HG02588 (cell line): ENCODE results near the gene PRR22.

Experiments used
- ATAC-seq: cut with Tn5 transposase; IDR thresholded peaks from one replicate; pipeline ENCODE4 v1.9.1; 2021; ENCODE audit warnings: mild to moderate bottlenecking, moderate library complexity; ENCODE audit not compliant: unreplicated experiment

PRR22 gene

DNA sequence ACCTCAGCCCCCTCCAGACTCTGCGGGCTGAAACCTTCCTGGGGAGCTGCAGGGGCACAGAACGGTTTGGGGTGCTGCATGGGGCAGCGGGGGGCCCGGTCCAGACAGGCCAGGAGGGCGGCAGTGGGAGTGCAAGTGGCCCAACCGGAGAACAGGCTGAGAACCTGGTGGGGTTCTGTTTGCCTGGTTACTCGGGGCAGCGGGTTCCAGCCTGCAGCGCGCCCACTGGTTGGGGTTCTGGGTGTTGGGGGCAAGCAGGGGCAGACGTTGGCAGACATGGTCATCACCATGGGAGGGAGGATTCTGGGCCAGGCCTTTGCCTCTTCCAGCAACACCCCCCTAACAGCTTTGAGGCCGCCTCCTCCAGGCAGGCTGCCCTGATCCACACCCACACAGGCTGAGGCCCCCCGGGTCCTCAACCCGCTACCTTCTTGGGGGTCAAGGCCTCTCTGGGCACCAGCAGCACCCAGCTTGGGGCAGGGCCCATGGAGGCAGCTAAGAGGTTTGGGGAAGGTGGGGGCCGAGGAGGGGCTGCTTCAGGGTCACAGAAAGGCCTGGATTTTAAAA is at the start of gene PRR22:
TSS of gene PRR22 (minus strand) at position 166 of the 567 bp plus-strand sequence. CDS start at position 80, 86 bp downstream.
- no peak for ATAC-seq

DNA sequence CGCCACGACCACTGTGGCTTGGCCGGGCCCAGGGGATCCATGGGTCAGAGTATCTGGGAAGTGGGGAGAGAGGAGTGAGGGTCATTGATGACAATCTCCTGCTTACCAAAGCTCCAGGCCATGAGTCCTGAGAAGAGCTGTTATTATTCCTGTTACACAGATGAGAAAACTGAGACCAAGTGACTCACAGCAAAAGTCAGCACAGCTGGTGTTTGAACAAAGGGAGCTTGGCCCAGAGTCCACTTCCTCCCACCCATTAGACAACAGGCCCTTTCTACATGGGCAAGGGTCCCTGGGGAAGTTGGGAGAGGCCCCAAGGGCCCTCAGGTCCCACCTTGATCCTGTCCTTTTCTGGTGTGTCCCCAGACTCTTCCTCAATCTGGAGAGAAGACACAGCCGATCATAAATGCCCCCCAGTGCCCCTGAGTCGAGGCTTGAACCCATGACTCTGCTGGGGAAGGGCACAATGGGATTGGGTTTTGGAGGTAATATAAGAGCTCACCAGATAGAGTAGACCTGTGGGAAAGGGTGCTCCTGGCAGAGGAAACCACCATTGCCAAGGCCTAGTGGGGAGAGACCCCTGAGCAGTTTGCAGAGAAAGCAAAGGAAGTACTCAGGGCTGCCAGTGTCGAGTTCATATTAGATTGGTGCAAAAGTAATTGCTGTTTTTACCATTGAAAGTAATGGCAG is 48.1 kb upstream of the PRR22 start:
- no peak for ATAC-seq

DNA sequence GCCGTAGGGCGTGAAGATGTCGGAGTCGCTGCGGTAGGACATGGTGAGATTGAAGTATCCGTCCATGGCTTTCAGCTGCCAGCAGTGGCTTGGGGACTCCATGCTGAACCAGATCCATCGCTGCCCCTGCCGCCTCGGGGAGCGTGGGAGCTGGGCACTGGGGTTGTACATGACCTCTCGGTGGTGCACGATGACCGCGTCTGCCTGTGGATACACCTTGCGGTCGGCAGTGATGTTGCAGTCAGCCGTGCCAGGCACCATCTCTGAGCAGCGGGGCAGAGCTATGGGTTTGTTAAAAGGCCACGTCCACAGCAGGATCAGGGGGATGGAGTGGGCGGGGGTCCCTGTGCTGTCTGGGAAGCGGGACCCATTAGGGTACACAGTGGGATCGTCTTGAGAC is 47.5 kb upstream of the PRR22 start:
- no peak for ATAC-seq

DNA sequence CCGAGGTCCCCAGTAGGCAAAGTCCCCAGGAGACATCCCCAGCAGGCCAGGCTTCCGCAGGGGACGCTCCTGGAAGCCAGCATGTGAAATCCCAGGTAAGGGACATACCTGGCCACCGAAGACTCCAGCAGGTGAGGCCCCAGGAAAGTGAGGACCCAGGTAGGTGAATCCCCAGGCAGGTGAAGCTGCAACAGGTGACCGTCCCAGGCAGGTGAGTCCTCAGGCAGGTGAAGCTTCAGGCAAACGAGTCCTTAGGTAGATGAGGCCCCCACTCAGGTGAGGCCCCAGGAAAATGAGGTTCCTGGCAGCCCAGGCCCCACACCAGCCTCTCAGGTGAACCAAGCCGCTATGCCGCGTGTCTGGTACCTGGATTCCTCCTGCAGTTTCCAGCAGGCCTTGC is 46.6 kb upstream of the PRR22 start:
- ATAC-seq: no peak

DNA sequence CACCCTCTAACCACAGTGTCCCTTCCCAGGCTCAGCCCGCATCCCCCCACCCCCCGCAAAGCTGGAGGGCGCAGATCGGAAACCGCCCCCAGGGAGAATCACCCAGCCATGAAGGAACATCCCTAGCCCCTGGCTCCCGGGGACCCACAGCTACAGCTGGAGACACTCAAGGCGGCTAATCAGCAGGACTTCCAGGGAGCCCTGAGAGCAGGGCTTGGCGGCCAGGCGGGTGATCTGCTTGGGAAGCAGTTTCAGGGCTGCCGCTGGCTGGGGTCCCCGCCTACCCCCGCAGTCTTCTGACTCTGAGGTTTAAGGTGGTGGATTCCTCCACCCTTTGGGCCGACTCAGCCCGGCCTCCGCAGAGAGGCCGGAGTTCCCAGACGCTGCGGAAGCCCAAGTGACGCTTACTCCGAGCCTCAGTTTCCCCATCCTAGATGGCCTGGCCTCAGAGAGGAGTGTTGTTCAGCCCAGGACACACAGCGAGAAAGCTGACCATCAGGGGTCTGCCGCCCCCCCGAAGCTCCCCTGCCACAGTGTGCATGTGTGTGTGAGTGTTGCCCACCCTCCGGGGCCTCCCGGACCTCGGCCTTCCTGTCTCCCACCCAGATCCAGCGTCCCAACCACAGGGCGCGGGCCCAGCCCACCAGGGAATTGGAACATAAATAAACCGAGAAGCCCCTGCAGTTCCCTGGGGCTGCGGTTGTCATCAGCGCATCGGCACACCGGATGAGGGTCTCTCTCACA is 45.2 kb upstream of the PRR22 start:
- no peak for ATAC-seq

DNA sequence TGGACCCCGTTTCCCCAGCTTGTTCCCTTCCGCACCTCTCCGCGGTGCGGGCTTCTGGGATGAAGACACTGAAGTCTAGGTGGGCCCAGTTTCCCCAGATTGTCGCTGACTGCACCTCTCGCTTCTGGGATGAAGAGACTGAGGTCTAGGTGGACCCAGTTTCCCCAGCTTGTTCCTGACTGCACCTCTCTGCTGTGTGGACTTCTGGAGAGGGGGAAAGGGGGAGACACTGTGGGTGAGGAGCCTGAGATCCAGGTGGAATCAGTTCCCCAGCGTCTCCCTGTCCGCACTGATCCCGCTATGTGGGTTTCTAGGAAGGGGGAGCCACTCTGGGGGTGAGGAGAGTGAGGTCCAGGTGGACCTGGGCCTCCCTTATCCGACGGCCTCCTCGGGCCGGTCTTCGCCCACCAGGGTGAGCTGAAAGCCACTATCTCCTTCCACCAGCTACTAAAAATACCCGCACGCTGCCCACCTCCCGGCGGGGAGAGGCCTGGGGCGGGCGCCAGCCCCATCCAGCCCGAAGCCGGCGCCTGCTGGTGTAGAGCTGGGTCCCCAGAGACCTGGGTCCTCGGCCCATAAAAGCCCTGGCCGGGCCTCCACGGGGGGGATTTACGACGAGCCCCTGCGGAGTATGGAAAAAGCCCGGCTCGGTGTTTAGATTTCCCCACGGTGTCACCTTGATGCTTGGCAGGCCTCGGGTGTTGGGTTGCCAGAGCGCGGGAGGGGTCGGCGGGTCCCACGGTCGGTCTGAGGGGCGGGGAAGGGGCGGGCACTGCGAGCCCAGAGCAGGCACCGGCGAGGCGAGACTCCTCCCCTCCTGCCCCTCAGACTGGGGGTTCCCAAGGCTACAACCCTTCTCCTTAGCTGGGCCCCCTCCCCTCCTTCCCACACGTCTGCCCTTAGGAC is 44.4 kb upstream of the PRR22 start:
- ATAC-seq: no peak

DNA sequence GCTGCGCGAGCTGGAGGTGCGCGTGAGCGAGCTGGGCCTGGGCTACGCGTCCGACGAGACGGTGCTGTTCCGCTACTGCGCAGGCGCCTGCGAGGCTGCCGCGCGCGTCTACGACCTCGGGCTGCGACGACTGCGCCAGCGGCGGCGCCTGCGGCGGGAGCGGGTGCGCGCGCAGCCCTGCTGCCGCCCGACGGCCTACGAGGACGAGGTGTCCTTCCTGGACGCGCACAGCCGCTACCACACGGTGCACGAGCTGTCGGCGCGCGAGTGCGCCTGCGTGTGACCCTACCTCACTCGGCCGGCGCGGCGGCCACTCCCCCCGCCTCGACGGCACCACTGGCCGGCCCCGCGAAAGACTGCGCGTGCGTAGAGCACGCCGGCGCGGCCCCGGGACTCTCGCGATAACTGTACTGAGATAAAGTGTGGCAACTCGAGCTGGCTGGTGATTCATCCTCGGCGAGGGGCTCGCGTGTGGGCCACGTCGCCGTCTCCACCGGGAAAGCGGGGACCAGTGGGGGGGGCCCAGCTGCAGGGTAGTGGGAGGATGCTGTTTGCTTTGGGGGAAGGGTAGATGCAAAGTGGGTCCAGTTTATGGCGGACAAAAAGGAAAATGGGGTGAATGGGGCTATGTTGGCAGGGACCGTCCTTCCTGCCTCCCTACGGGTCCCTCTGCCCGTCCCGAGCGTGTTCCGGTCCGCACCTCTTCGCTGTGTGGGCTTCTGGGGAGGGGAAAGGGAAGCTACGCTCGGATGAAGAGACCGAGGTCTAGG is 43.5 kb upstream of the PRR22 start:
- ATAC-seq: peak; percentile 70

DNA sequence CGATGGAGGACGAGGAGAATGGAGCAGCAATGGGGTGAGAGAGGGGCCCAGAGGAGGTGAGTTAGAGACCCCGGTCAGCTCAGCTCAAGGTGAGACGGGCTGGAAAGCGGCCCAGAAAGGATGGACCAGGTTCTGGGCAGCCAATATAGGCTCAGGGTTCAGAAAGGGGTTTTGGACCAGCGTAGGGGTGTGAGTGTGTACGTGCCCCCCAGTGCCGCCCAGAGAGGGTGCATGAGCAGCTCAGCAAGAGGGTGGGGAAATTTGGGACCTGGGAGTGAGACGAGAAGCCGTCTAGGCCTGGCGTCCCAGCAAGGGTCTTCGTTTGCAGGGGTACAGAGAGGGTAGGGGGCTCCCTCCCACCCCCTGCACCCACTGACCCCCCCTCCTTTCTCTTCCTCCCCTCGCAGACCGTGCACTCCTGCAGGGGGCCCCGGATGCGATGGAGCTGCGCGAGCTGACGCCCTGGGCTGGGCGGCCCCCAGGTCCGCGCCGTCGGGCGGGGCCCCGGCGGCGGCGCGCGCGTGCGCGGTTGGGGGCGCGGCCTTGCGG is 42.9 kb upstream of the PRR22 start:
- no peak for ATAC-seq

DNA sequence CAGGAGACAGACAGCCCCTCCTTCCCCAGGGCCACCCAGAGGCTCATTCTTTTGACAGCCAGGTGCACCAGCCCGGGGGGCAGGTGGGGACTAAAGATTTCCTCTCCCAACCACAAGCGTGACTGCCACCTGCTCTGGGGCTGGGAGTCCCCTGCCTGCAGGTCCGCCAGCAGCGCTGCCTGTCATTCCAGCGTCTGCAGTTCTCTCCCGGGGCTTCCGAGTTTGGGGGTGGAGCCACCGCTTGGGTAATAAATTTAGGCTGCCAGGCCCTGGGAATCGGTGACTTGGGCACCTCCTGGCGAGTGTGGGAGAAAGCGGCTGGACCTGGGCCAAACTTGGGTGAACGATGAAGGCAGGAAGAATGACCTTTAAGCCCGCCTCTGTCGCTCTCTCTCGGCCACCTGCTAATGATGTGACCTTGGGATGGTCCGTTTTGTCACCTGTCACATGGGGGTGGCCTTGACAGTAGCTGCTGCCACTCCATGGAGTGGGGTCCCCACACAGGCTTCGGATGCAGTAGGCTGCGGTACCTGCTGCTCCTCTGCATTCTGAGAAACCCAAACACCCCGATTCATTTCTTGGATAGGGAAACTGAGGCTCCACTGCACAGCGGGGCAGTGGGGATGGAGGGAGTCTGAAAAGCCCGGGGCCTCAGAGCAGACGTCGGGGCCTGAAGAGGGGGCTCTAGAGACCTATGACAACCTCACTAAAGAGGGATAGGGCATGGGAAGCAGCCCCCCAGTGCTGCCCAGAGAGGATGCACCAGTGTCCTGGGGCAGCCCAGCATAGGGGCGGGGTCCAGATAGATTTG is 42.2 kb upstream of the PRR22 start:
- ATAC-seq: no peak

DNA sequence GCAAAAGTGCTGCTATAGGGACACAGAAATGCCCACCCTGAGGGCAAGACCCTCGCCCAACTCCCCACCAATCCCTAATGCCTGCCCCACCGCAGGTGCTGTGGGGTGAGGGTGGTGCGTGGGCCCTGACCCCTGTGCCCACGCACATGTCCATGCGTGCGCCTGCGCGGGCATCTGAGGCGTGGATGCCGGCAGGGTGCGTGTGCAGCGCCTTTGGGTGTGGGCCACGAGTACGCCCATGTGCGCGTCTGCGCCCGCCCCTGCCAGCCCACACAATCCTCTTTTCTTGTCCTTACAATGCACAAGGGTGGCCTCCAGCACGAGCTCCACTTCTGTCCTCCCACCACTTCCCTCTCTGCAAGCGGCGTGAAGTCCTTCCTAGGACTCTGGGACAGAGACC is 40.6 kb upstream of the PRR22 start:
- no peak for ATAC-seq

DNA sequence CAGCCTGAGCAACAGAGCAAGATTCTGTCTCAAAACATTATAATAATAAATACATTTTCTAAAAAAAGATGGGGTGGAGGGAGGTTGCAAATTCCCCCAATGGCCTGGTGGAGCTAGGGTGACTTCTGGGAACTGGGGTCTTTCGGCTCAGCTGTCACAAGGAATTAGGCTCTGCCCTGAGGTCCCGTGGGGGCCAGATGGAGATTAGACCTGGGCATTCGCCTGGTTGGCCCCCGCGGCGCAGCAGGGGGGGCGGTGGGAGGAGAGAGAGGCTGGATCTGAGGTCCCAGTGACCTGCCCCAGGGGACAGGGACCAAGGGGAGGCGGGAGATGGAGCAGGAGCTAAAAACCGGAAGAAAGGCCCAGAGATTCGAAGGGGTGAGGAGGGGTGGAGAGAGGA is 40.2 kb upstream of the PRR22 start:
- ATAC-seq: no peak

DNA sequence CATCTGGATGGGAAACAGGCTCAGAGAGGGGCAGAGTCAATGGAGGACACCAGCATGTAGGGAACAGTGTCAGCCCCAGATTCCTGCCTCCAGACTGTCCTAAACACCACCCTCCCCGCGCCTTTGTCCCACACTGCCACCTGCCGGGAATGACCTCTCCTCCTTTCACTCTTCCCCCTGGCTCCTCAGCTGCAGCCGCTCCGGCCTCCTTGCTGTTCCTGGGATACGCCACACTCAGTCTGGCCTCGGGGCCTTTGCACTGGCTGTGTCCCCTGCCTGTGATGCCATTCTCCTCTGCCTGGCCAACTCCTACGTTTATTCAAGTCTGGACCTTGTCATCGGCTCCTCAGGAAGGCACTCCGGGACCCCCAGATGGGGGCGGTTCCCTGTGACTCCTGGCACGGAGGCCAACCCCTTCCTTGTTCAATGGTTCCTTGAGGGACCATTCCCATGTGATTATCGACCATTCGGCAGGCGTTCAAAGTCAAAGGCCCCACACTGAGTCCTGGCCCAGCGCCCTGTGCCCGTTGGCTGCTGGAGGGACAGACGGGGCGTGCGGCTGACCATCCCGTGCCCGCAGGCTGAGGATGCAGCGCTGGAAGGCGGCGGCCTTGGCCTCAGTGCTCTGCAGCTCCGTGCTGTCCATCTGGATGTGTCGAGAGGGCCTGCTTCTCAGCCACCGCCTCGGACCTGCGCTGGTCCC is 39.2 kb upstream of the PRR22 start:
- ATAC-seq: no peak

DNA sequence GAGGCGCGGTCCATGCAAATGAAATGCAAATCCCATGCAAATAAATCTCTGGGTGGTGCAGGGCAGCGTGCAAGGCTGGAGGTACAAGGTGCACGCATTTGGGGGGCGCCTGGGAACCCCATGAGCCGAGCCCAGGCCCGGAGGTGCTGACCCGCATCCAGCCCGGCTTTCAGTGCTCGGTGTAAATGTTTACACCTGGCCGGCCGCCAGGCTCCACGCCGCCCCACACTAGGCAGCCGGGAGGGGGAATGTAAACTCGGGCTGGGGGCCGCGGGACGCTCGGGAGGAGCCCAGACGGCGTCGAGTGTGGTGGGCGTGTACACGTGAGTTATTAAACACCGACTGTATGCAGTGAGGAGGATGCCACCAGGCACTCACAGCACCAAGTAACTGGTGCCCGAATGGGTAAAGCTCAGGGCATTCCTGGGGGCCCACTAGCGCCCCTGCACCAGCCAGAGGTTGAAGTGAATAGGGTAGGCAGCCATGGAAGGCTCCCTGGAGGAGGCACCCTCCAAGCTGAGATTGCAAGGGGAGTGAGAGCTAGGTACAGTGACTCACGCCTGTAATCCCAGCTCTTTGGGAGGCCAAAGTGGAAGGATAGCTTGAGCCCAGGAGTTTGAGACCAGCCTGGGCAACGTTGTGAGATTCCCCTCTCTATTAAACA is 37.8 kb upstream of the PRR22 start:
- ATAC-seq: no peak

DNA sequence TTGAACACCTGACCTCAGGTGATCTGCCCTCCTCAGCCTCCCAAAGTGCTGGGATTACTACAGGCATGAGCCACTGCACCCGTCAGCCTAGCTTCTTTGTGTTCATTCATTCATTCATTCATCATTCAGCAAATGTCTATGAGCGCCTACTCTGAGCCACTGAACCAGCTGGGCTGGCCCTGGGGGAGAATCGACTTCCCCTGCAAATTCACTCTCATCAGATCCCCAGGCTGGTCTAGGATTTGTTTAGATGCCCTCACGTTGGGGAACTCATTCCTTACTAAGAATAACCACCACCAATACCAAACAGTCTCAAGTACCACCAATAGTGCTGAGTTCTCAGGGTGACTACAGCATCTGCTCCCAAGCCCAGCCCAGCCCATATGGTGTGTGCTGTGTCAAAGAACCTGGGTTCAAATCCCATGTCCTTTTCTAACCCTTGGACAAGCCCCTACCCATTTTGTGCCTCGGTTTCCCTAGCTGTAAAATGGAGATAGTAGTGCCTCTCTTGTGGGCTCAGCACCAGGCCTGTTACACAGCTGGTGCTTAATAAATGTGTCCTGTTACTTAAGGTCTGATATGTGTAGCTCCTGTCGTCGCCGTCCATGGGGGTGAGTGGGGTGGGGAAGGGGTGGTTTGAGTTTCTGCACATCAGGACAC is 37.1 kb upstream of the PRR22 start:
- no peak for ATAC-seq

DNA sequence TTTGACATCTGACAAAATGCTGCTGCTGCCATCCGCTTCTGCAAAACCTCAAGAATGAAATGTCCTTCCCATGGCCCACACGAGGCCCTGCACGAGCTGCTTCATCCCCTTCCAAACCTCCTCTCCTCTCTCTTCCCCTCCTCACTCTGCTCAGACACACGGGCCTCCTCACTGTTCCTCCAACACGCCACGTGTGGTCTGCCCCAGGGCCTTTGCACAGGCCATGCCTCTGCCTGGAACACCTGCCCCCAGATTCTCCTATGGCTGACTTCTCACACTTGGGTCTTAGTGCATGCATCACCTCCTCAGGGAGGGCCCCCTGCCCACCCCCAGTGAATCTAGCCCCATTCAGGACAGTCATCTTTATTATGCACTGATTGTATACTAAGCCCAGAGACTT is 36.2 kb upstream of the PRR22 start:
- no peak for ATAC-seq

DNA sequence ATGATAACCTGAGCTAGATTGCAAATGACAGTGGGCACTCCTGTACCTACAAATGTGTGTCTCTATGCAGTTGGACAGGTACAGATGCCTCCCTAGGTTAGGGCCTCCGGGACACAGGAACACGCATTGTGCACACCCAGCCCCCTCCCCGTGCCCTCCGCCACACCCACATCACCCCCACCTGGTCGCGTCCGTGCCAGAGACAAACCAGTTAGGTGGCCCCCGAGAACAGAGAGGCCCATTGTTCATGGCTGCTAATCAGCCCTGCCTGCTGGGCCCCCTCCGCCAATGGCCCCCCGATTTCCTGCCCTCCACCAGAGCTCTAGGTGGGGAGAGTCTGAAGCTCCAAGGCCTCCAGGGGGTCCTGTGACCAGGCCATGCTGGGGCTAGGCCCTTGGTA is 34.0 kb upstream of the PRR22 start:
- ATAC-seq: no peak

DNA sequence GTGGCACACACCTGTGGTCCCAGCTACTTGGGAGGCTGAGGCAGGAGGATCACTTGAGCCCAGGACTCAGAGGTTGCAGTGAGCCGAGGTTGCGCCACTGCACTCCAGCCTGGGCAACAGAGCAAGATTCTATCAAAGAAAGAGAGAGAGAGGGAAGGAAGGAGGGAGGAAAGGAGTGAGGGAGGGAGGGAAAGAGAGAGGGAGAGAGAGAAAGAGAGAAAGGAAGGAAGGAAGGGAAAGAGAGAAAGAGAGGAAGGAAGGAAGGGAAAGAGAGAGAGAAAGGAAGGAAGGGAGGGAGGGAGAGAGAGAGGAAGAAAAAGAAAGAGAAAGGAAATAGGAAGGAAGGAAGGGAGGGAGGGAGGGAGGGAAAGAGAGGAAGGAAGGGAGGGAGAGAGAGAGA is 32.7 kb upstream of the PRR22 start:
- no peak for ATAC-seq

DNA sequence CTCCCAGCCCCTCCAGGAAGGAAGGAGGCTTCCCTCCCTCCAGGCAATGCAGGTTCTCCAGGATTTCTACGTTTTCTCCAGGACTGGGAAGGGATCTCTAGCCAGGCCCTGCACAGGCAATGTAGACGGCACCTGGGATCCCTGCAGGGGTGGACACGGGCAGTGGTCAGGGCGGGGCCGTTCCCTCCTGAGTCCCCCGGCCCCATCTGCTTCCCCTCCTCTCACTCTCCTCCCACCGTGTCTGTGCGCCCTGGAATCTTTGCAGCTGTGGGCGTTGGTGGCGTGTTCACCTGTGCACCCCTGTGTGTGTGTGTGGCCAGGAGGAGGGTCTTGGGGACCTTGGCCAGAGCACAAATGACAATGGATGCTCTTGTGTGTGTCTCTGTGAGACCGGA is 30.3 kb upstream of the PRR22 start:
- no peak for ATAC-seq
